IPS-11a (cell line): ENCODE measurements around the gene CAMK2B.

Experiments used
- H3K4me3 ChIP-seq: one replicate; pipeline ENCODE4 v1.5.1; 2013; ENCODE audit warnings: low read depth, low read length, control low read depth

CAMK2B gene

DNA sequence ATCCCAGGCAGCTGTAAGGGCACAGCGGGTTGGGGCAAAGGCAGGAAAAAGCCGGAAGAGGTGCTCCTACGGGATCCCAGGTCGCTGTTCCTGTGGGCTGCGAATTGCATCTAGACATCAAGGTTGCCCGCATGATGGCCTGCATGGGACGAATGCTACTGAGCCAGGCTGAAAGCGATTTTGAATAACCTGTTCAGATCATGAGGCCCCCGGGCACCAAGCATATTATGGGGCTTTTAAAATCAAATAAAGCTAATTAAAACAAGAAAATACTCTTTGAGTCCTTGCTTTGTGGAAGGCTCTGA lies 37.1 kb downstream of the CAMK2B start:
- no peak overlapping the region for H3K4me3 ChIP-seq

- no peak overlapping the region for H3K4me3 ChIP-seq
Observed at GRCh38 chr7:44287488-44288380, 37.7 kb downstream of the CAMK2B start.

GRCh38 chr7:44286618-44287487 lies 38.5 kb downstream of the CAMK2B start:
- no peak overlapping the region for H3K4me3 ChIP-seq

- H3K4me3 ChIP-seq = no peak overlapping the region
Observed at GRCh38 chr7:44286182-44286617, 39.2 kb downstream of the CAMK2B start.

DNA sequence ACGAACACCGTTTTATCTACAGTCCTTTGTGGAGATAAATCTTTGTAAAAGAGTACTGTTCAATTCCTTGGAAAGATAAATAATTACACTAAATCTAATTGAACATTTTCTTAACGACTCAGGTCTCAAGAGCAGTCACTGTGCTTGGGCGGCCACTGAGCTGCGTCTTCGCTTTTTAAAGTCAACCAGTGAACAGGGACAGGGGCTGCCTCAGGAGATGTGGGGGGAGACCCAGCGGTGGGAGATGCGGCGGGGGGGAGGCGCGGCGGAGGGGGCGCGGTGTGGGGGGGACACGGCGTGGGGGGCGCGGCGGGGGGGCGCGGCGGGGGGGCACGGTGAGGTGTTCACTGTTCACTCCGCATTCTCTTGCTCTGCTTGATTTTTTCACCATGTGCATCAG lies 39.8 kb downstream of the CAMK2B start:
- no peak overlapping the region for H3K4me3 ChIP-seq

- no peak overlapping the region for H3K4me3 ChIP-seq
Observed at GRCh38 chr7:44284881-44285541, 40.4 kb downstream of the CAMK2B start.

DNA sequence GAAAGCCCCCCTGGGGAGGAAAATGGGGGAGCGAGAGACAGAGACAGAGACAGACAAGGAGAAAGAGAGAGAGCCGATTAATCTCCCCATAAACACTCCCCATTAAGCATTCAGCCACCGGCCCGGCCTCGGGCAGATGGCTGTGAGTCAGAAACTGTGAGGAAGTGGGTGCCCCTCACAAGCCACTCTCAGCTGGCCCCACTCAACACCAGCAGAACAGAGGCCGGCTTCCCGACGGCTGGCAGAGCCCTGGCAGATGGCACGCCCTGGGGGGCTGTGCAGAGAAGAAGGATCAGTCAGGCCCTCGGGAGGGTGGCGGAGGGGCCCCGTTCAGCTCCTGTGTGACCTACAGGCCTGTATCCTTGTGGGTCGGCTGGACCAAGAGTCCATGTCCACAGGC lies 41.2 kb downstream of the CAMK2B start:
- H3K4me3 ChIP-seq = no peak overlapping the region

GRCh38 chr7:44283381-44284211 lies 41.8 kb downstream of the CAMK2B start:
- no peak overlapping the region for H3K4me3 ChIP-seq

DNA sequence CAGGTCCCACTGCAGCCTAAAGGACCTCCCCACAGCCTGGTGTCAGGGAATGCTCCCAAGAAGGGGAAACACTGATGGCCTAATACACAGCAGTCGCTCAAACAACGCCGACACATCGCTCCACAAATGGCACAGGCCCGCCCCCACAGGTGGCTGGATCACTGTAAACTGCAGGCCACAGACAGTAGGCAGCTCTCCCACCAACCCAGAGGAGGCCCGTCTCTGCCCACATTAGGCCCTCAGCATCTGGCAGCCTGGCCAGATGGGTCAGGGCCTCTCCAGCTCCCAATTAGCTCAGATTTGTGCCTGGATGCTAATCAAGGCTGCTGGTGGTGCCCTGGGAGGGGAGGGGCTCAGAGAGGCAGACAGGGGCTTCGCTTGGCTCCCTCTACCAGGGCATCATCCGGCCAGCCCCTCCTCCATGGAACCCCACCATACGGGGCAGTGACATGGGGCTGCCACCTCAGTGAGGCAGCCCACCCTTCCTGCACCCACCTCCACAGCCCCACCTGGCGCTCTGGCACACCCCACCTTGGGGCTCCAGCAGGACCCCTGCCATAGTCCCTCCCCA lies 42.7 kb downstream of the CAMK2B start:
- no peak overlapping the region for H3K4me3 ChIP-seq

- H3K4me3 ChIP-seq = no peak overlapping the region
Observed at GRCh38 chr7:44281811-44282600, 43.4 kb downstream of the CAMK2B start.

- H3K4me3 ChIP-seq = no peak overlapping the region
Observed at GRCh38 chr7:44280993-44281721, 44.2 kb downstream of the CAMK2B start.

DNA sequence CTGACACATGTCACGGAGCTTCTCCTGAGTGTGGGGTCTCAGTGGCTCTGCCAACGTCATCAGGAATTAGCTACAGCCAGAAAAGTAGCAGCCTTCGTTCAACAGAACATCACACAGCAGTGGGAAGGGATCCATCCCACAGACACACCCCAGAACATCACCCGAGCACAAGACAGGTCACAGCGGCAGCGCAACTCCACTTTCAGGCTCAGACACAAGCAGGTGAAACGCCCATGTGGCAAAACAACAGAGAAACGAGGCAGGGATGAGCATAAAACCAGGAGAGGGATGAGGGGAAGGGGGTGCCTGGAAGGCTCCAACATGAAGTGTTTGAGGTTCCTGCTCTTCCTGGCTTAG lies 44.8 kb downstream of the CAMK2B start:
- no peak overlapping the region for H3K4me3 ChIP-seq

DNA sequence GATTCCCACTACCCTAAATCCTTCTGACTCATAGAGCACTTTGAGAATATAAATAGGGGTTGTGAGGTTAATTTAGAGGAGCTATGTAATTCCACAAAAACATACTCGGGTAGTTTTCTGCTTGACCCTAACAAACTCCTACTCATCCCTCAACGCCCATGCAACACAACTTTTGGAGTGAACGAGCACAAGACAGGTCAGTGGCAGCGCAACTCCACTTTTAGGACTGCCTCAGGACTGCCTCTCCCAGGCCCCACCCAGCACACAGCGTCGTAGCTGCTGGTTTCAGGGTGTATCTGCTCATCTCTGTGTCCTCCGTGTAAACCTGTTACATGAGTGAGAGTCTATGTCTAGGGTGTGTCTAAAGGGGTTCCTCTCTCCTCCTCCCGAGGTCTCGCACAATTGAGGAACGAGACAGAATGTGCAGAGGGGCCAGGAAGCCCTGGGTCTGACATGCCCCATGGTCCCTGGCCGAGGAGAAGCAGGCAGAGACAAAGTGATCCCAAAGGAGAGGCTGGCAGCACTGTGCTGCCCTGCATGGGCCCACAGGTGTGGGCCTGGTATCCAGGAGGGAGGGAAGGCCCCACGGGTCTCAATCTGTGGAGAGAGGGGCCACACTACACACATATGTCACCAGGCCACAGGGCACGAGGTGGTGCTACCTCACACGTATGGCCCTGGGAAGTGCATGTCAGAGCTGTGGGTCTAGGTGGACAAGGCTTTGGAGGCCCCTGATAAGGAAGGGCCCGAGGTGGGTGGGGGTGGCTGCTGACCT lies 45.5 kb downstream of the CAMK2B start:
- H3K4me3 ChIP-seq = no peak overlapping the region

- H3K4me3 ChIP-seq = no peak overlapping the region
Observed at GRCh38 chr7:44279286-44279685, 46.1 kb downstream of the CAMK2B start.

GRCh38 chr7:44278451-44279161 lies 46.8 kb downstream of the CAMK2B start:
- H3K4me3 ChIP-seq = no peak overlapping the region

GRCh38 chr7:44277851-44278250 lies 47.5 kb downstream of the CAMK2B start:
- H3K4me3 ChIP-seq = no peak overlapping the region

DNA sequence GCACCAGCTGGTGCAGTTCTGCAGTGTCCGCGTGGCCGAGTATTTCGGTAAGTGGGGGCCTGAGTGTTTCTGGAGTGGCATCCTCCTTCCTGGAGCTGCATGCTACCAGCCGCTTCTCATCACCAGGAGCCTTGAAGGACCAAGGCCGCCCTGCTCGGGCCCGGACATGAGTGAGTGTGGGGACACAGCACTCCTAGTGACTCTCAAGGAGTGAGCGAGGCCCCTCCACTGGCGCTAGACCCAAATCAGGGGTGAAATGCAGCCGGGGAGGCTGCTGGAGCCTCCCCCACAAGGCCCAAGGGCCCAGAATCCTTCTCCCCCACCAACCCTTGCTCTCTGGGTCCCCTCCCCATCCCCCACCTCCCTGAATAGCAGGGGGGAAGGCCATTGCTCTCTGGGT lies 48.0 kb downstream of the CAMK2B start:
- no peak overlapping the region for H3K4me3 ChIP-seq
